Common myeloid progenitor, CD34-positive (primary cell): ENCODE results near the gene OSBPL6.

Experiments
- CTCF ChIA-PET: fragments of 350-600 bp; sonication (Branson Sonifier 250); formaldehyde crosslinking; loops from one replicate; lab custom pipeline; 2021; ENCODE audit warnings: antibody characterized with exemption; lab: Charles Lee
- POLR2A ChIA-PET: fragments of 350-600 bp; sonication (Branson Sonifier 250); formaldehyde crosslinking; loops from one replicate; lab custom pipeline; 2021; ENCODE audit warnings: antibody characterized with exemption; lab: Charles Lee
- DNase-seq, 3 donors: peaks; one replicate each; pipeline versions ENCODE4 v3.0.0 to v3.0.0-alpha.2; 2013
- H3K27ac ChIP-seq, 2 experiments: 1 replicate in 1 of 2; 2 replicates in 1 of 2; pipeline ENCODE4 v1.7.0; 2013; ENCODE audit warnings: inconsistent platforms in 2 of 2, low read length in 2 of 2, mild to moderate bottlenecking in 2 of 2, low read depth in 1 of 2, moderate library complexity in 1 of 2; ENCODE audit not compliant: severe bottlenecking in 2 of 2, insufficient read depth in 1 of 2, poor library complexity in 1 of 2
- H3K27me3 ChIP-seq, 5 experiments: replicated peaks in 2 of 5; 1 replicate in 3 of 5; 2 replicates in 2 of 5; pipeline versions ENCODE4 v1.6.1 to v1.7.0; 2013; ENCODE audit warnings: low read length in 4 of 5, mild to moderate bottlenecking in 2 of 5, moderate library complexity in 2 of 5, inconsistent platforms in 1 of 5; ENCODE audit not compliant: insufficient read depth in 5 of 5, control insufficient read depth in 4 of 5
- H3K36me3 ChIP-seq, 4 experiments: 1 replicate in 2 of 4; 2 replicates in 2 of 4; pipeline versions ENCODE4 v1.6.1 to v1.7.0; 2013; ENCODE audit warnings: low read length in 3 of 4, control low read depth in 1 of 4, mild to moderate bottlenecking in 1 of 4; ENCODE audit not compliant: control insufficient read depth in 4 of 4, insufficient read depth in 4 of 4
- H3K4me1 ChIP-seq, 4 experiments: 1 replicate in 3 of 4; 2 replicates in 1 of 4; pipeline versions ENCODE4 v1.6.1 to v1.7.1; 2013; ENCODE audit warnings: low read length in 3 of 4, mild to moderate bottlenecking in 3 of 4, control low read depth in 1 of 4, inconsistent platforms in 1 of 4, moderate library complexity in 1 of 4; ENCODE audit not compliant: control insufficient read depth in 4 of 4, insufficient read depth in 4 of 4; ENCODE audit errors: control extremely low read depth in 1 of 4
- H3K4me3 ChIP-seq, 7 experiments: 1 replicate in 4 of 7; 2 replicates in 3 of 7; pipeline versions ENCODE4 v1.5.1 to v1.7.0; 2013; ENCODE audit warnings: mild to moderate bottlenecking in 7 of 7, low read length in 6 of 7, moderate library complexity in 6 of 7, inconsistent platforms in 2 of 7, low read depth in 2 of 7, control low read depth in 1 of 7; ENCODE audit not compliant: insufficient read depth in 4 of 7, control insufficient read depth in 1 of 7; ENCODE audit errors: extremely low read depth in 1 of 7
- H3K9me3 ChIP-seq, 5 experiments: 1 replicate in 4 of 5; 2 replicates in 1 of 5; pipeline versions ENCODE4 v1.6.1 to v1.7.1; 2013; ENCODE audit warnings: low read length in 4 of 5, mild to moderate bottlenecking in 2 of 5, inconsistent platforms in 1 of 5, low read depth in 1 of 5, moderate library complexity in 1 of 5; ENCODE audit not compliant: control insufficient read depth in 4 of 5, insufficient read depth in 2 of 5; ENCODE audit errors: control extremely low read depth in 1 of 5
- WGBS: methylation state at CpG from one replicate; pipeline ENCODE4 v1.1.5; 2013; ENCODE audit not compliant: insufficient coverage; 5-methylcytosine and 5-hydroxymethylcytosine counted together

The OSBPL6 gene

DNA sequence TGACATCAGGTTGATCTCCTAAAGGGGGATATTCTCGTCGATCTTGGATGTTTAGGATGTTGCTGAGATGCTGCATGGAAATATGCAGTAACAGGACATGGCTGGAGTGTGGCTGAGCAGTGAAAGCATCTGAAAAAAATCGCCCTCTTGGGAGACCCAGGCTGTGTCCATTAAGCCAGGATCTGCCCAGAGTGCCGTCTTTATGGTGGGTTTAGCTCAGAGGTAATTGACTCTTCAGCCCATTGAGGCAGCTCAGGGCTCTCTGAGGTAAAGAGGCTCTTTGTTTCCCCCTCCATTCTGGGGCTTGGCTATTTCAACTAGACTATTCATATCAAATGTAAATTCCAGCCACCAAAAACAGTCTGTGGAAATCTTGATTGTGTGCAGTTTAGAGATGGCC lies 26.5 kb downstream of the OSBPL6 start:
- WGBS = 100% methylated on average over 3 of the region's 4 CpGs
- no peak for DNase-seq
- Histone ChIP-seq H3K27me3 (no peaks in the 10 kb centered on the region), H3K9me3 (no peaks in the 10 kb centered on the region), H3K27ac (no peak overlapping the region), H3K4me1 (peaks cover 0 to 2% (median 0%) of the 10 kb centered on the region in 4 experiments), H3K36me3 (no peaks in the 10 kb centered on the region), H3K4me3 (no peak overlapping the region)
- ChIA-PET CTCF (interaction anchor here (1.0 kb wide), 1 partner anchor 10 kb away, joined by 3 read pairs; no protein-coding TSS in a partner anchor), POLR2A (no interaction called here)

DNA sequence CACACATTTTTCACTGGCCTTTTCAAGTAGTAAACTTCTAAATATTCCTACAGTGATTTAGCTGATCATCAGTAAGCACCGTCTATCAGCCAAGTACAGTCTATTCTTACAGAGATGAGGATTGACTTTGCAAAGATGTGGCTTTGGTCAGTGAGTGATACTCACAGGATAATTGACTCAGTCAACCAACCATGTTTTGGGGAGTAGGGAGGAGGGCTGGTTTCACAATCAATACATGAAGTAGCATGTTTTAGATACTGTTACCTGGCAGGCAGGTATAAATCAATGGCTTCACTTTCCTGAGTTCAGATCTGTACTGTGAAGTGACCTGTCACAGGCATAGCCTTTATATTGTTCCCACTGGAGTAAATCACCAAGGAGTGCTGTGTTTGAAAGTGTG lies 27.2 kb downstream of the OSBPL6 start:
- H3K36me3 ChIP-seq = no peaks in the 10 kb centered on the region
- no peaks in the 10 kb centered on the region for H3K9me3 ChIP-seq
- H3K27me3 ChIP-seq = no peaks in the 10 kb centered on the region
- CTCF ChIA-PET = no interaction called here
- no peak overlapping the region for H3K27ac ChIP-seq
- POLR2A ChIA-PET = no interaction called here
- peaks cover 0 to 2% (median 0%) of the 10 kb centered on the region in 4 experiments for H3K4me1 ChIP-seq
- no peak for DNase-seq
- no peak overlapping the region for H3K4me3 ChIP-seq
- WGBS = no CpG with 5 or more reads among the region's 1 CpG

GRCh38 chr2:178223806-178224205 lies 29.5 kb downstream of the OSBPL6 start:
- Histone ChIP-seq H3K27ac (no peak overlapping the region), H3K4me3 (no peak overlapping the region), H3K9me3 (no peaks in the 10 kb centered on the region), H3K36me3 (no peaks in the 10 kb centered on the region), H3K27me3 (no peaks in the 10 kb centered on the region), H3K4me1 (peaks cover 0 to 2% (median 0%) of the 10 kb centered on the region in 4 experiments)
- ChIA-PET CTCF (no interaction called here), POLR2A (no interaction called here)
- DNase-seq = no peak
- 95% methylated on average over 4 of the region's 4 CpGs for WGBS

- H3K27ac ChIP-seq = no peak overlapping the region
- 100% methylated on average over 2 of the region's 4 CpGs for WGBS
- CTCF ChIA-PET = interaction anchor here (1.5 kb wide), 1 partner anchor 9 kb away, joined by 3 read pairs; no protein-coding TSS in a partner anchor
Observed at GRCh38 chr2:178225006-178225805, 30.9 kb downstream of the OSBPL6 start.

DNA sequence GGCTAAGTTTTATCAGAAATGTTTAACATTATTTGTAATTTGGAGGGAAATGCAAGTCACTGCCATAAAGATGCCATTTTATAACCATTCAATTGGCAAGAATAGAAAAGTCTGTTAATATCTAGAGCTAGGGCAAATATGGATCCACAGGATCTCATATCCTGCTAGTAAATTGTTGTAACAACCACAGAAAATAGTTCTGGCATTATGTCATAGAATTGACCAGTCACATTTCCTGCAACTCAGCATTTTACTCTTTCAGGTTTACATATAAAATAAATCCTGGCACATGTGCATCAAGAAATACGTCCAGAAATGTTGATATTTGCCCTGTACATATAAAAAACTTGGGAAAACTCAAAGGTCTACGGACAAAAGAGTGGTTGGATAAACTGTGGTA lies 32.9 kb downstream of the OSBPL6 start:
- no peak overlapping the region for H3K4me3 ChIP-seq
- DNase-seq = no peak
- 100% methylated on average over 1 of the region's 2 CpGs for WGBS

More at GRCh38 chr2:178225006-178225805, 30.9 kb downstream of the OSBPL6 start:
- Histone ChIP-seq H3K36me3 (no peaks in the 10 kb centered on the region), H3K9me3 (no peaks in the 10 kb centered on the region), H3K27me3 (no peaks in the 10 kb centered on the region), H3K4me1 (peaks cover 0 to 12% (median 7%) of the 10 kb centered on the region in 4 experiments), H3K4me3 (no peak overlapping the region)
- POLR2A ChIA-PET = no interaction called here
- DNase-seq = no peak

DNA sequence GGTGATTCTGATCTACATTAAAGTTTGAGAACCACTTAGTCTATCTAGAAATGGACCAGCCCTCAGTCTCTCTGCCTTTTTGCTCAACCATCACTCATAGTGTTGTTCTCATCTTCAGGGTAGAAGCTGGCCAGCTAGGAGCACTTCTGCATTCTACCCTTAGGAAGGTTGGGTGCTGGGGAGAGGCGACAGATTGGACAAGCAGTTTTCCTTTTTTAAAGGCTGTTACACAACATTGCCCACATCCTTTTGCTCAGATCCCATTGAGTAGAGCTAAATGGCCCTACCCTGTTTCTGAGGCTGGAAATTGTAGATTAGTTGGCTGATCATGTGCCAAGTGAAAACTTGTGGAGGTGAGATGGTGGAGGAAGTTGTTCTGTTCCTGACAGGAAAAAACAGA lies 35.6 kb downstream of the OSBPL6 start:
- peaks cover 0 to 20% (median 8%) of the 10 kb centered on the region in 4 experiments for H3K4me1 ChIP-seq

More for the DNA sequence above, 32.9 kb downstream of the OSBPL6 start:
- H3K9me3 ChIP-seq = no peaks in the 10 kb centered on the region
- no peaks in the 10 kb centered on the region for H3K27me3 ChIP-seq
- H3K4me1 ChIP-seq = peaks cover 0 to 20% (median 8%) of the 10 kb centered on the region in 4 experiments
- CTCF ChIA-PET = no interaction called here
- no peak overlapping the region for H3K27ac ChIP-seq
- H3K36me3 ChIP-seq = no peaks in the 10 kb centered on the region
- POLR2A ChIA-PET = no interaction called here

GRCh38 chr2:178230396-178230795 lies 36.1 kb downstream of the OSBPL6 start:
- ChIA-PET POLR2A (no interaction called here), CTCF (interaction anchor here (1.1 kb wide), 1 partner anchor 39 kb away, joined by 3 read pairs; no protein-coding TSS in a partner anchor)
- no peak overlapping the region for H3K27ac ChIP-seq
- H3K9me3 ChIP-seq = no peaks in the 10 kb centered on the region
- WGBS = 40% methylated on average over 1 of the region's 4 CpGs
- H3K4me1 ChIP-seq = peaks cover 0 to 20% (median 8%) of the 10 kb centered on the region in 4 experiments
- no peak overlapping the region for H3K4me3 ChIP-seq
- H3K27me3 ChIP-seq = no peaks in the 10 kb centered on the region
- H3K36me3 ChIP-seq = no peaks in the 10 kb centered on the region
- no peak for DNase-seq

More for the DNA sequence above, 35.6 kb downstream of the OSBPL6 start:
- ChIA-PET POLR2A (no interaction called here), CTCF (interaction anchor here (1.1 kb wide), 1 partner anchor 38 kb away, joined by 3 read pairs; no protein-coding TSS in a partner anchor)
- Histone ChIP-seq H3K36me3 (no peaks in the 10 kb centered on the region), H3K27ac (no peak overlapping the region), H3K4me3 (no peak overlapping the region), H3K9me3 (no peaks in the 10 kb centered on the region), H3K27me3 (no peaks in the 10 kb centered on the region)
- DNase-seq = peak; percentile 6 to 46 (median 42)
- whole genome bisulfite sequencing = no CpG with 5 or more reads among the region's 1 CpG
